ENCODE data around the gene CHI3L1. TPM values are rescaled to one million over a fixed set of nuclear protein-coding genes. Genes with fewer than 3 reads are reported as not detected.

The CHI3L1 gene
- total RNA-seq, 1 experiment from 2014 or later: 1.3 TPM

DNA sequence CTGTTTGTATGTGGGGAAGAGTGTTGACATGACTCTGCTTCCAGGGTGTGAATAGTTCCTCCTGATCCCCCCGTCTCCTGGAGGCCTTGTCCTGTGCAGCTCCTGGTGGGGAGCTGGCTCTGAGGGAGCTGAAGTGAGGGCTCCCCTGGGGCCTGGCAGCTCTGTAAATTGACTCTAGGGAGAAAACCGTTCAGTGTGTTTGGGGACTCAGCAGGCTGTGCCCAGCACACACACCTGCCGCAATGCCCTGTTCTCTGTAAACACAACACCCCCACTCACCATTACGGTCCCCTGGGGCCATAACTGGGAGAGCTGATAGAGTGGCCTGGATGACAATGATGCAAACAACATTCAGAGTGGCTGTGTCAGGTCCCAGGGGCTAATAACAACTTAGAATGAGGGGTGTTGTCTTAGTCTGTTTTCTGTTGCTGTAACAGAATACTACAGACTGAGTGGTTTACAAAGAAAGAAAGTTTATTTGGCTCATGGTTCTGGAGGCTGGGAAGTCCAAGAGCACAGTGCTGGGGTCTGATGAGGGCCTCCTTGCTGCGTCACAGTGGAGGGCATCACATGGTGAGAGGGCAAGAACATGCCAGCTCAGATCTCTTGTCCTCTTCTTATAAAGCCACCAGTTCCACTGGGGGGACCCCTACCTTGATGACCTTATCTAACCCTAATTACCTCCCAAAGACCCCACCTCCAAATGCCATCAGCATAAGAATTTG lies 43.7 kb downstream of the CHI3L1 start:
- no peak for DNase-seq (ENCODE audit: low spot score)
- in situ Hi-C loops (cut with HindIII; ENCODE audit: low sequenced_read_pairs): no loop called here

DNA sequence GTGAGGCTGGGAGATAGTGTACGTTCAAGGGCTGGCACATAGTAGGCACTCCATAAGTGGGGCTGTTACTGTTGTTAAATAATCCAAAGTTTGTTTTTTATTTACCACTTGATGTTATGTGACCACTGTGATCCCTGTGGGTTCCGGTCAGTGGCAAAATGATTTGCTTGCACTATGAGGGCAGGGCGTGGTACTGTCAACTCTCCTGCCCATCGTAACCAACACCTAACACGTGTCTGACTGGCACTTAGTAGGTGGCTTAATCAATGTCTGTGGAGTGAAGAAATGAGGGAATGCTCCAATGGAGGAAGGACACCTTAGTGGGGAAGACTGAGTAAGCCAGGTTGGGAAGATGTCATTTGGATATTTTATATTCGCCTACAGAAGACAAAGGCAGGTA lies 44.4 kb downstream of the CHI3L1 start:
- no peak for DNase-seq (ENCODE audit: low spot score)
- in situ Hi-C loops (cut with HindIII; ENCODE audit: low sequenced_read_pairs): no loop called here

DNA sequence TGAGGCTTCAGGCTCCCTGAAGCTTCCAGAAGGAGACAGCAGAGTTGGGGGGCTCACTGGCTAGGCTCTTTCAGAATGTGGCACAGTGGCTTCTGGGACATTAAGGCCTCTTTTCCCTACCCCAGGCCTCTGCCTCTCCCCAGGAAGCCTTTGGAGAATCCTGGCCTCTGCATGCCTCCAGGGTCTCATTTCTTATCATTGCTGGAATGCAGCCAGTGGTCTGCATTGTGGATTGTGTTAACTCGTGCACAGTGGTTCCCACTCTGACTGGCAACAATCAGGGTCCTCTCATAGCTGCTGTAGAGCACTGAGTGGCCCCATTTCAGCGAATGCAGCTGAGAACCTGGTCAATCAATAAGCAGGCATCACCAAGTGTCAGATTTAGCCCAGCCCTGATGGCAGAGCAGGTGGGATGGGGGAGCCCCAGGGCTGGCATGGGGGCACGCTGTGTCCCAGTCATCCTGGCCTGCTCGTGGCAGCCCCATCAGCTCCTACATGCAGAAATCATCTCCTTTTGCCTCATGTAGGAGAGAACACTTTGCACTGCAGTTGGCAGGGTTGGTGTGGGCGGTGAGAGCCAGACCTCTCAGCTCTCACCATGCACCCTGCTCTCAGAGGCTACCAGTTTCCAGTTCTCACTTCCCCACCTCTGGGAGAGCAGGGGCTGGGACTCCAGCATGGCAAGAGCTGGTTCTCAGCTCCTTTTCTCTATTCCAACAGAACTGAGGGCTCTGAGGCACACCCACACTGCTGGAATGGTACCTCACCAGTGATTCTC lies 45.6 kb downstream of the CHI3L1 start:
- no peak for DNase-seq (ENCODE audit: low spot score)
- in situ Hi-C loops (cut with HindIII; ENCODE audit: low sequenced_read_pairs): no loop called here

DNA sequence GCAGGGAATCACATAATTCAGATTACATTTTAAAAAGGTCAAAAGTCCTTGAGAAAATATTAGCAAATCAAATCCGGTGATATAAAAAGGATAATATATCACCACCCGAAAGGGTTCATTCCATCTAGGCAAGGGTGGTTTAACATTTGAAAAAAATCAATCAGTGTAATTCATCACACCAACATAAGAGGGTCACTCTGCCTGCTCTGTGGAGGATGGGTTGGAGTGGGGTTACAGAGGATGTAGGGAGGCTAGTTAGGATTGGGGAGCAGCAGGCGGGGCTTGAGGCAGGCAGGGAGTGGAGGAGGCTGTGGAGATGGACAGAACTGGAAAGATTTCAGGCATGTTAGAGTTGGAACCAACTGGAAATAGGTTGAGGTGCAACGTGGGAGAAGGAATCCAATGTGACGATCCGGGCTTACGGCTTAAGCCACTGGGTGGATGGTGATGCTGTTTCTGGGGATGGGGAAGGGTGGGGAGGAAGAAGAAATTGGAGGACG lies 46.5 kb downstream of the CHI3L1 start:
- in situ Hi-C loops (cut with HindIII; ENCODE audit: low sequenced_read_pairs): no loop called here
- DNase-seq (ENCODE audit: low spot score): no peak

DNA sequence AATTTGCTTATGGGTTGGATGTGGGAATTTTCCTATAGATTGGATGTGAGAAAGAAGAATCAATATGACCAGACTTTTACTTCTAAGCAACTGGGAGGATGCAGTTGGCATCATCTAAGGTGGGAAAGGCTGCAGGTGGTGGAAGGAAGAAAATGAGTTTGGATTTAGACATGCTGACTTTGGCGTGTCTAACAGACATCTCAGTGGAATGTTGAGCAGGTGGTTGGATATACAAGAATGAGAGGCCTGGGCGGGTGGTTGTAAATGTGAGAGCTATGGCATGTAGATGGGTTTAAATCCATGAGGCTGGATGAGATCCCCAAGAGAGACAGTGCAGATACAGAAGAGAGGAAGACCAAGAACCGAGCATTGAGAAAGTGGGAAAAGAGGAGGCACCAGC lies 48.4 kb downstream of the CHI3L1 start:
- no peak for DNase-seq (ENCODE audit: low spot score)
- in situ Hi-C loops (cut with HindIII; ENCODE audit: low sequenced_read_pairs): no loop called here

DNA sequence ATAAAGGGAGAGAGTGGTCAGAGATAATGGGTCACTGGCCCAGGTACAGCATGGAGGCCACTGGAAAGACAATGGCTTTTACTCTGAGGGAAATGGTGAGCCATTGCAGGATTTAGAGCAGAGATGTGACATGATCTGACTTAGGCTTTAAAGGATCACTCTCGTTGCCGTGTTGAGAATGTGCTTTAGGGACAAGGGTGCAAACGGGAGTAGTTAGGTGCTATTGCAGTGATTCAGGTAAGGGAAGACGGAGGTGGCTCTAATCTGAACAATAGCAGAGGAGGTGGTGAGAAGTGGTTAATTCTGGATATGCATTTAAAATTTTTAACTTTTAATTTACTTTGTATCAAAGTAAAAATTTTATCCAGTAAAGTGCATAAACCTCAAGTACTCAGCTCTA lies 49.2 kb downstream of the CHI3L1 start:
- no peak for DNase-seq (ENCODE audit: low spot score)
- in situ Hi-C loops (cut with HindIII; ENCODE audit: low sequenced_read_pairs): no loop called here

DNA sequence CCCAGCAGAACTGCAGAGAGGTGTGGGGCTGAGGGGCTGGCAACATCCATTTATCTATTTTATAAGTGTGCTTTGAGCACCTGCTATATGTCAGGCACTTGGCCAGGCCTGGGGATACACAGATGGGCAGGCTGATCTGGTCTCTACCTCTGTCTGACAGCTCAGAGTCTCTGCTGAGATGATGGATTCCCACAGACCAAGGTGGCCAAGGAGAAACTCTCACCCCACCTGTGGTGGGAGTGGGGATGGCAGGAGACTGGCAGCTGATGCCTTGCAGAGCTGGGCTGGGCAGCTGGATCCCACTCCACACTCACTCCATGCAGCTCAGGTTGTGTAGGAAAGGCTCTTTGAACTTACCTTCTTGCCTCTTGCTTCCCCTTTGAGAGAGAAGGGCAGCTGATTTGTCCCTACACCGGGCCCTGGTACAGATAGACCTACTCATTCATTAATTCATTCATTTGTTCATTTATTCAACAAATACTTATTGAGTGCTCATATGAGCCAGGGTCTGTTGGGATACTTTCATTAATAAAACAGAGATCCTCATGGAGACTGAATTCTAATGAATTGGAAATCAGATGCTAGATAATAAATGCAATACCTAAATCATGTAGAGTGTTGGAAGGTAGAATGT lies 50.0 kb downstream of the CHI3L1 start:
- DNase-seq (ENCODE audit: low spot score): peak; percentile 84
- in situ Hi-C loops (cut with HindIII; ENCODE audit: low sequenced_read_pairs): no loop called here

DNA sequence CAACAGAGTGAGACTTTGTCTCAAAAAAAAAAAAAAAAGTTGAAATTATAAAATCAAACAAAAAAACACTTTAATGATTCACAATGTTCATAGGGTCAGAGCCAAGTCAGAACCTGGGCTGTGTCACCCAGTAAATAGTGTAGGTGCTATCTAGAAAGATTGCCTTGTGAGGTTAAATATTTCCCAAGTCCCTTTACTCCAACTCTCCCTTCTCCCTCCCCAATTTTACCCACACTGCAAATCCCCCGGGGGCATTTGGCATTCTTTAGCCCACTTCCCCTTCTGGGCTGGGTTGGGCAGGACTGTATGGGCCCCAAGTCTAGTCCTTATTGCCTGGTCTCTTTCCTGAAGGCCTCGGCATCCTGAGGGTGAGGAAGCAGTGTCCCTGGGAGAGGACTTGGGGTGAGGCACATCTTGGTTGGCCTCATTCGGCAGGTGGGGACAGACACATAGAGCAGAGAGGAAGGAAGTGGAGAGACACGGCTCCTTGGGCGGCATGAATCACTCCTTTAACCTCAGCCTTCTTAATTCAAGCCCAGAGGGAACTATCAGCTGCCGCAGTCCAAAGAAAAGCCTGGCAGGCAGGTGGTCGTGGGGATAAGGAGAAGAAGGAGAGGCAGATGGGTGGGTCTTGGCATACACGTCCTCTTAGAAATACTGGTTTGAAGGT lies 50.7 kb downstream of the CHI3L1 start:
- DNase-seq (ENCODE audit: low spot score): no peak
- in situ Hi-C loops (cut with HindIII; ENCODE audit: low sequenced_read_pairs): no loop called here

DNA sequence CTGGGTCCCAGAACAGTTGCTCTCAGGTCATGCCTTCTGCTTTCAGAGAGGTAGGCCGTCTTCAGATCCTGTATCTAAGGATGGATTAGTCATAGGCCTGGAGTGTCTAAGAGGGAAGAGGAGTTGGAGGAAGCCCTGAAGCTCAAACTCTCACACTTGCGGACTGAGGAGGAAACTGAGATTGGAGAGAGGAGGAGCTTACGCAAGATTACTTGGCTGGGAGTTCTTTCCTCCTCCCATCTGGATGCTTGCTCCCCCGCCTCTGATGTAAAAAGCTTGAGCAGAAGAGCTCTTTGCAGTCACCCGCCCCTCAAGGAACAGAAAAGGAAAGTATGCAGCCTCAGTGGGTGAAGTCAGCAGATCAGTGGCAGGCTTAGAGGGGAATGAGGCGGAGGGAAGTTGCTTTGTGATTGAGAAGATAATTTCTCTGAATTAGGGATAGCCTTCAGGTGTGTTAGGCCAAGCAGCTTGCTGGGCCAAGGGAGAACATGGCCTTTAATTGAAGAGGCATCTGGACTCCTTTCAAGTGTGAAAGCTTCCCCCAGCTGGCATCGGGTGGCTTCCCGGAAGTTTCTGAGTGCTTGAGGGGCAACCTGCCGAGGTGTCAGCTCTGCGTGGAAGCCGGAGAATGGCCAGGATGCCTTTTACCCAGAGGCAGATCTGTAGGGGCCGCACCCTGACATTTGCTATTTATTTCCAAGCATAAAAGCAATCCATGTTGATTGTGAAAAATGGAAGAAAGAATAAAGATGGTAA lies 52.4 kb downstream of the CHI3L1 start:
- in situ Hi-C loops (cut with HindIII; ENCODE audit: low sequenced_read_pairs): no loop called here
- DNase-seq (ENCODE audit: low spot score): peak; percentile 59

DNA sequence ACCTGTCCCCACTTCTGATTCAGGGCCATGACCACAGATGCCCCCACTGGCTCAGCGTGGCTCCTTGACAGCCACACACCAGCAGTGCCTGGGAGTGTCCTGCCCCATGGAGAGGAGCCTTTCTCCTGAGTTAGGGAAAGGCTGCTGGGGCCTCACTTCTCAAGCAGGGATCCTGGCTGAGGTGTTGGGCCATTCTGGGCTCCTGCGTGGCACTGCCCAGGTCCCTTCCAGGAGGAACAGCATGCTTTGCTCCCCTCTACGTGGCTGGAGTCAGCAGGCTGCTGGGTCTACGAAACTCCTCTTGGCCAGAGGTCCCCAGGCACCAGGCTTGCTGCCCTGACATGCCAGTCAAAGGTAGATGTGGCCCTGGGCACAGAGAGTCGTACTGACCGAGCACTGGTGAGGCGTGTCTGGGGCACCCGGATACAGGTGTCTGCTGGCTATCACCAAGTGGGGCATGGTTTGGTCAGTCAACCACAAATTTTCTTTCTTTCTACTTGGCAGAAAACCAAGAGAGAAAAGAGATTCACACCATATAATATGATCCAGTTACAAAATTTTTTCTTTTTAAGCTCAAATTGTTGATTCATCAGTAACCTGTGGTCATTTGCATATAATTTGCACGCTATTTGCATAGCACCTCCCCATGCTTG lies 54.8 kb downstream of the CHI3L1 start:
- DNase-seq (ENCODE audit: low spot score): no peak
- in situ Hi-C loops (cut with HindIII; ENCODE audit: low sequenced_read_pairs): no loop called here

DNA sequence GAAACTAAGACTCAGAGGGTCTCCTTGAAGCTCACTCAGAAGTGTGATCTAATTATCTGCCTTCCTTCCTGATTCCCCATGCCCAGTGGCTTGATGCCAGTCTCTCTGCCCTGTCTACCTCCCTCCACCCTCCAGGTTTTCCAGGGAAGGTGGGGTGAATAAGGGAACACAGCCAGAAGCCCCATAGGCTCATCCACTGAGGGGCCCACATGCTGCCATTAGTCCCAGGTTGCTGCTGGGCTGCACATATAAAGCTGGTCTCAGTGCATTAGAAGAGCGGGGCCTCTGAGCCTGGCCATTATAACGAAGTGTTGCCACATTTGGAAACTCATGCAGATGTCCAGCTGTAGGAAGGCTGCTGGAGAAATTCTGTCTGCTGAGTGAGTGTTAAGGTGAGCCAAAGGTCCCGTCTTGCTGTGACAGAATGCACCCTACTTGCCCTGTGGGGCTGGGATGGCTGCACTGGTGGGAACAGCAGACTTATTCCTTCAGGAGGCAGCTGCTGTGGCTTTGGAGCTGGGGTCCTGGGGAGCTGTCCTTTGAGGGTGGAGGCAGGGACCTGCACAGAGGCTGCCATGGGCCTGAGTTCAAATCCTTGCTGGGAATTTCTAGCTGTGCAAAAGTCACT lies 56.0 kb downstream of the CHI3L1 start:
- in situ Hi-C loops (cut with HindIII; ENCODE audit: low sequenced_read_pairs): no loop called here

DNA sequence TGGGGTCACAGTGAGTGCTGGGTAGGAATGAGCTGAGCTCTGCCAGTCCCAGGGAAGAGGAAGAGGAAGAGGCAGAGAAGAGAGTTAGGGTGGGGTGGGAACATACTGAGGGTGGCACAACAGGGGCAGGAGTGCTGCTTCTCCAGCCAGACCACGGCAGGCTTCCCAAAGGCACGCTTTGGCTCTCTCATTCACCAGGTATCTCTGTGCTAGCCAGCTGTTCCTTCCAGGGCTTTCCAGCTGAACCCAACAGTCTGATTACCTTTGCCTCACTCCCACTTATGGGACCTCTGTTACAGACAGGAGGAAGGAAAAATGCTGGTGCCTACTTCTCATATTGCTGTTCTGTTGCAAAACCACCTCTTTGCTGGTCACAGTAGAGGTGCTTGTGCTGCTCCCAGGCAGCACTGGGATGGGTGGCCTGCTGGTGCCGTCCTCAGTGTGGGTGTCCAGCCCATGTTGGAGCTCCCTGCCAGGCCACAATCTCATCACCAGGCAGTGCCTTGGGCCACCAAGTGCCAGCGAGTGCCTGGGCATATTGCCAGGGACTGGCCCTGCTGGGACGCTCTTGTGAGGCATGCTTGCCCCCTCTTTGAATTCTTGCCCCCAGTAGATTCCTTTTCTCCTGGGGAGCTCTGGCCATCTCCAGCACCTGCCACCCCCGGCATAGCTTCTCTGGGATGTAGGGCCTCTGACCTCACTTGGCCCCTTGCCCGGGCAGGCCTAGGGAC lies 56.8 kb downstream of the CHI3L1 start:
- peak; percentile 74 for DNase-seq (ENCODE audit: low spot score)
- in situ Hi-C loops (cut with HindIII; ENCODE audit: low sequenced_read_pairs): no loop called here

More for the DNA sequence above, 56.0 kb downstream of the CHI3L1 start:
- no peak for DNase-seq (ENCODE audit: low spot score)

Other genes with a start within 250 kb of the CHI3L1 start
- 69.1 and 74.6 TPM in 2 replicates for gene ADIPOR1, start 228.4 kb downstream of the CHI3L1 start, total RNA-seq (2014; rRNA removed; shearing (Covaris generic))
- 29.2 and 43.4 TPM in 2 replicates for gene CYB5R1, start 219.4 kb downstream of the CHI3L1 start, total RNA-seq (2014; rRNA removed; shearing (Covaris generic))
- gene TMEM183A, start 179.3 kb downstream of the CHI3L1 start, total RNA-seq (2014; rRNA removed; shearing (Covaris generic)): 177 and 200 TPM in 2 replicates
- gene PPFIA4, start 160.2 kb downstream of the CHI3L1 start, total RNA-seq (2014; rRNA removed; shearing (Covaris generic)): 2.1 and 3.4 TPM in 2 replicates
- not detected in 2 replicates for gene MYOG, start 100.7 kb downstream of the CHI3L1 start, total RNA-seq (2014; rRNA removed; shearing (Covaris generic))
- 8.4 and 13.2 TPM in 2 replicates for gene ADORA1, start 59.0 kb downstream of the CHI3L1 start, total RNA-seq (2014; rRNA removed; shearing (Covaris generic))
- 0.47 TPM in 1 of 2 replicates, not detected in the other for gene MYBPH, start 10.9 kb downstream of the CHI3L1 start, total RNA-seq (2014; rRNA removed; shearing (Covaris generic))
- gene CHIT1, start 43.0 kb upstream of the CHI3L1 start, total RNA-seq (2014; rRNA removed; shearing (Covaris generic)): not detected in 2 replicates
- gene BTG2, start 118.8 kb upstream of the CHI3L1 start, total RNA-seq (2014; rRNA removed; shearing (Covaris generic)): 12.7 and 15.2 TPM in 2 replicates
- not detected in 2 replicates for gene FMOD, start 164.4 kb upstream of the CHI3L1 start, total RNA-seq (2014; rRNA removed; shearing (Covaris generic))